GM15510 (cell line): ENCODE measurements around the gene SLC17A7.

Experiments used
- POLR2A ChIP-seq: IDR thresholded peaks from 3 replicates; pipeline ENCODE4 v1.6.1; 2011; ENCODE audit warnings: borderline replicate concordance; ENCODE audit not compliant: insufficient read length; ENCODE audit errors: extremely low read depth

SLC17A7 gene

GRCh38 chr19:49441210-49441959, at the start of gene SLC17A7:
SLC17A7 (minus strand) TSS chr19:49441527; CDS start chr19:49441379, 148 bp downstream.
- TF ChIP-seq POLR2A = no peak

GRCh38 chr19:49490287-49491029, 49.1 kb upstream of the SLC17A7 start:
- no peak for TF ChIP-seq POLR2A

- TF ChIP-seq POLR2A = no peak
These were observed 48.4 kb upstream of the SLC17A7 start for GRCh38 chr19:49489601-49490167.

- TF ChIP-seq POLR2A = no peak
These were observed 47.7 kb upstream of the SLC17A7 start for GRCh38 chr19:49488863-49489537.

- TF ChIP-seq POLR2A = no peak
These were observed 46.9 kb upstream of the SLC17A7 start for GRCh38 chr19:49488046-49488862.

- peak; percentile 99 for TF ChIP-seq POLR2A
These were observed 46.1 kb upstream of the SLC17A7 start, which contains the start of gene RPL13A for GRCh38 chr19:49487277-49488045. RPL13A (plus strand) TSS chr19:49487608; CDS start chr19:49487630, 22 bp downstream.

- TF ChIP-seq POLR2A = no peak
These were observed 45.5 kb upstream of the SLC17A7 start for GRCh38 chr19:49486710-49487276.

- TF ChIP-seq POLR2A = no peak
These were observed 44.9 kb upstream of the SLC17A7 start for GRCh38 chr19:49486232-49486631.

GRCh38 chr19:49481020-49481683, 39.8 kb upstream of the SLC17A7 start:
- TF ChIP-seq POLR2A = no peak

- no peak for TF ChIP-seq POLR2A
These were observed 38.8 kb upstream of the SLC17A7 start for GRCh38 chr19:49479975-49480628.

- TF ChIP-seq POLR2A = no peak
These were observed 34.9 kb upstream of the SLC17A7 start for GRCh38 chr19:49475995-49476880.
